Measurements from ENCODE around the gene MED15.

GRCh38 chr22:20551805-20552442 lies 44.5 kb downstream of the MED15 start:
- TF ChIP-seq CTCF (IDR thresholded peaks at IDR 0.05) (no peak), SIN3A (IDR thresholded peaks at IDR 0.05; ENCODE audit: borderline replicate concordance, insufficient read depth, low read depth, low read length) (no peak), REST (IDR thresholded peaks at IDR 0.05; ENCODE audit: insufficient read depth in 1 of 2, low read depth in 2 of 2, low read length in 1 of 2) (no peak), POLR2AphosphoS5 (IDR thresholded peaks at IDR 0.05; ENCODE audit: low read depth, low read length) (no peak), TCF7L2 (IDR thresholded peaks at IDR 0.05; ENCODE audit: low read depth, low read length) (no peak)
